HepG2 (cell line): Measurements from ENCODE around the gene TMEM258. TPM values are rescaled to one million over a fixed set of nuclear protein-coding genes. Genes with fewer than 3 reads are reported as not detected.

Experiments
- ARNT ChIP-seq: fragments of 450-650 bp; IDR thresholded peaks from 2 replicates; pipeline ENCODE4 v1.6.1; 2017
- CBX1 ChIP-seq: IDR thresholded peaks from one replicate; pipeline ENCODE4 v1.6.1; 2016; ENCODE audit warnings: antibody characterized with exemption, low read depth
- EEA1 ChIP-seq: sonication (generic); formaldehyde crosslinking; IDR thresholded peaks from 2 replicates; pipeline ENCODE4 v1.5.1; 2020; ENCODE audit warnings: mild to moderate bottlenecking, missing genetic modification reagents, borderline replicate concordance
- ETV5 ChIP-seq: IDR thresholded peaks from 2 replicates; pipeline ENCODE4 v1.6.1; 2018; ENCODE audit warnings: missing biosample characterization, missing genetic modification reagents, inconsistent platforms, borderline replicate concordance
- KLF6 ChIP-seq: IDR thresholded peaks from 2 replicates; pipeline ENCODE4 v1.8.0; 2016; ENCODE audit warnings: missing biosample characterization, missing genetic modification reagents
- MED1 ChIP-seq: sonication (generic); formaldehyde crosslinking; IDR thresholded peaks from 2 replicates; pipeline ENCODE4 v1.4.0; 2020; ENCODE audit warnings: missing genetic modification reagents
- NFIB ChIP-seq: sonication (generic); formaldehyde crosslinking; IDR thresholded peaks from 2 replicates; pipeline ENCODE4 v1.9.0; 2021; ENCODE audit warnings: missing genetic modification reagents, mild to moderate bottlenecking, borderline replicate concordance
- REL ChIP-seq: sonication (generic); formaldehyde crosslinking; conservative IDR thresholded peaks from 2 replicates; pipeline ENCODE4 v1.8.0; 2022; ENCODE audit warnings: mild to moderate bottlenecking, missing genetic modification reagents, moderate library complexity
- REPIN1 ChIP-seq: sonication (generic); formaldehyde crosslinking; IDR thresholded peaks from 2 replicates; pipeline ENCODE4 v1.8.0; 2022; ENCODE audit warnings: missing genetic modification reagents, low read depth, mild to moderate bottlenecking, borderline replicate concordance
- SETDB1 ChIP-seq: sonication (generic); formaldehyde crosslinking; IDR thresholded peaks from 2 replicates; pipeline ENCODE4 v1.5.1; 2020; ENCODE audit warnings: missing genetic modification reagents, mild to moderate bottlenecking, borderline replicate concordance
- SMAD9 ChIP-seq: sonication (generic); formaldehyde crosslinking; IDR thresholded peaks from 2 replicates; pipeline ENCODE4 v1.5.1; 2020; ENCODE audit warnings: mild to moderate bottlenecking, missing genetic modification reagents
- SRSF4 ChIP-seq: fragments of 200-400 bp; formaldehyde crosslinking; IDR thresholded peaks from one replicate; pipeline ENCODE4 v1.6.1; 2018; ENCODE audit warnings: mild to moderate bottlenecking, low read depth, low read length, moderate library complexity; ENCODE audit not compliant: poor library complexity, severe bottlenecking
- TBL1XR1 ChIP-seq: fragments of 150-350 bp; IDR thresholded peaks from 2 replicates; pipeline ENCODE4 v1.6.1; 2014; ENCODE audit warnings: borderline replicate concordance, low read length; ENCODE audit not compliant: partially characterized antibody
- THYN1 ChIP-seq: sonication (generic); formaldehyde crosslinking; IDR thresholded peaks from 2 replicates; pipeline ENCODE4 v1.8.1; 2023; ENCODE audit warnings: low read depth, mild to moderate bottlenecking, moderate library complexity, missing genetic modification reagents, borderline replicate concordance
- ZFP36 ChIP-seq: fragments of 150-350 bp; IDR thresholded peaks from 2 replicates; pipeline ENCODE4 v1.6.1; 2018; ENCODE audit warnings: borderline replicate concordance, low read length, low read depth; ENCODE audit not compliant: partially characterized antibody
- ZFP82 ChIP-seq: sonication (generic); formaldehyde crosslinking; IDR thresholded peaks from 2 replicates; pipeline ENCODE4 v1.5.1; 2020; ENCODE audit warnings: mild to moderate bottlenecking, missing genetic modification reagents, borderline replicate concordance
- ZNF124 ChIP-seq: sonication (generic); formaldehyde crosslinking; IDR thresholded peaks from 2 replicates; pipeline ENCODE4 v1.4.0; 2020; ENCODE audit warnings: missing genetic modification reagents
- ZNF329 ChIP-seq: sonication (generic); formaldehyde crosslinking; IDR thresholded peaks from 2 replicates; pipeline ENCODE4 v1.9.0; 2021; ENCODE audit warnings: low read depth, mild to moderate bottlenecking, missing genetic modification reagents
- ZNF577 ChIP-seq: sonication (generic); formaldehyde crosslinking; IDR thresholded peaks from 2 replicates; pipeline ENCODE4 v1.4.0; 2020; ENCODE audit warnings: mild to moderate bottlenecking, low read depth, missing genetic modification reagents, borderline replicate concordance
- ZNF615 ChIP-seq: sonication (generic); formaldehyde crosslinking; IDR thresholded peaks from 2 replicates; pipeline ENCODE4 v1.5.0; 2020; ENCODE audit warnings: mild to moderate bottlenecking, missing genetic modification reagents, borderline replicate concordance
- ZSCAN21 ChIP-seq: sonication (generic); formaldehyde crosslinking; IDR thresholded peaks from 2 replicates; pipeline ENCODE4 v1.8.0; 2022; ENCODE audit warnings: mild to moderate bottlenecking, missing genetic modification reagents, moderate library complexity, borderline replicate concordance
- polyA plus RNA-seq, 8 experiments: library from polyadenylated mRNA; depleted of rRNA in 3 of 8; stranded (reverse) in 7 of 8; unstranded in 1 of 8; fragments of >200 nt; fragmentation: Illumina TruSeq in 4 of 8; extraction: Trizol in 4 of 8; gene quantifications; 2 replicates each; pipeline versions ENCODE4 v1.2.1 to v1.2.3, GENCODE V29; 2011 to 2016; ENCODE audit warnings: low read depth in 4 of 8, missing spikeins in 1 of 8, mixed read lengths in 1 of 8; ENCODE audit not compliant: insufficient read depth in 1 of 8
- total RNA-seq, 5 experiments: library from RNA; depleted of rRNA; stranded (reverse); fragments of >200 nt; fragmentation: Illumina TruSeq; extraction: Trizol; gene quantifications; 2 replicates each; pipeline ENCODE4 v1.2.3, GENCODE V29; 2016; ENCODE audit warnings: low read depth in 1 of 5
- TF ChIP-seq, protein P1 (sequence below): sonication (generic); formaldehyde crosslinking; IDR thresholded peaks from 2 replicates; pipeline ENCODE4 v1.5.1; 2020; ENCODE audit warnings: missing genetic modification reagents, mild to moderate bottlenecking, borderline replicate concordance
- TF ChIP-seq, protein P2 (sequence below): sonication (generic); formaldehyde crosslinking; IDR thresholded peaks from 2 replicates; pipeline ENCODE4 v1.4.0; 2020; ENCODE audit warnings: mild to moderate bottlenecking, missing genetic modification reagents
- TF ChIP-seq, protein P3 (sequence below): sonication (generic); formaldehyde crosslinking; IDR thresholded peaks from 2 replicates; pipeline ENCODE4 v1.5.0; 2020; ENCODE audit warnings: missing genetic modification reagents, mild to moderate bottlenecking, borderline replicate concordance
- TF ChIP-seq, protein P4 (sequence below): sonication (generic); formaldehyde crosslinking; IDR thresholded peaks from 2 replicates; pipeline ENCODE4 v1.4.0; 2020; ENCODE audit warnings: missing genetic modification reagents, mild to moderate bottlenecking, borderline replicate concordance

TMEM258 gene
- total and polyA plus RNA-seq, 2 of the 13 experiments (the other 11 are each of a cell fraction or from before 2014, with no cell fraction given) = 175 to 424 TPM

DNA sequence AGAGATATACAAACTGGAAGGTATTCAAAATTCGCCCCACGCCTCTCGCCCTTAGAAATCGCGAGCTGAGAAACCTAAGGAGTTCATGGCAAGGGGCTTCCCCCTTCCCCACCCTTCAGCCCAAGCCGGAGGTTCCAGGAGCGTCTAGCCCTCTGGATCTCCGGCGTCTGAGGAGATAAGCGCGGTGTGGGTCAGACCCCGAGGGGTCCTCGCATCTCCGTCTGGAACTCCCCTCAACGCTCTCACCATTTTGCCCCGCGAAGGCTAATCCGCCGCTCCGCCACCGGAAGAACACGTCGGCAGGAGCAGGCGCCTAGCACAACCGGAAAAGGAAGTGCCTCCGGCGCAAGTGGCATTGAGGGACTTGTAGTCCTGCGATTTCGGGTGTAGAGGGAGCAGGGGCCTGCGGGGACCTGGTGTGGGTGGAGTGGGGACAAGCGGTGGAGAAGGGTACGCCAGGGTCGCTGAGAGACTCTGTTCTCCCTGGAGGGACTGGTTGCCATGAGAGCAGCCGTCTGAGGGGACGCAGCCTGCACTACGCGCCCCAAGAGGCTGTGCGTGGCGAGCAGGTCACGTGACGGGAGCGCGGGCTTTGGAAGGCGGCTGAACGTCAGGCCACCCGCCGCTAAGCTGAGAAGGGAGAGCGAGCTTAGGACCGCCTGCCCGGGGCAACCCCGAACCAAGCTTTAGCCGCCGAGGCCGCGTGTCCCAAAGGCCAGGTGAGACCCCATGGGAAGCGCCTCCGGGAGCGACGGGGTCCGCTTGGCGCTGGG lies at the start of gene TMEM258, which contains the start of gene FEN1 (continued):
- TF ChIP-seq MED1 (CRISPR knock-in tag) = peak; percentile 53
- TF ChIP-seq, protein P1, sequence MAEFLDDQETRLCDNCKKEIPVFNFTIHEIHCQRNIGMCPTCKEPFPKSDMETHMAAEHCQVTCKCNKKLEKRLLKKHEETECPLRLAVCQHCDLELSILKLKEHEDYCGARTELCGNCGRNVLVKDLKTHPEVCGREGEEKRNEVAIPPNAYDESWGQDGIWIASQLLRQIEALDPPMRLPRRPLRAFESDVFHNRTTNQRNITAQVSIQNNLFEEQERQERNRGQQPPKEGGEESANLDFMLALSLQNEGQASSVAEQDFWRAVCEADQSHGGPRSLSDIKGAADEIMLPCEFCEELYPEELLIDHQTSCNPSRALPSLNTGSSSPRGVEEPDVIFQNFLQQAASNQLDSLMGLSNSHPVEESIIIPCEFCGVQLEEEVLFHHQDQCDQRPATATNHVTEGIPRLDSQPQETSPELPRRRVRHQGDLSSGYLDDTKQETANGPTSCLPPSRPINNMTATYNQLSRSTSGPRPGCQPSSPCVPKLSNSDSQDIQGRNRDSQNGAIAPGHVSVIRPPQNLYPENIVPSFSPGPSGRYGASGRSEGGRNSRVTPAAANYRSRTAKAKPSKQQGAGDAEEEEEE = peak; percentile 66; the same call in 1 of the 2 replicates
- peak; percentile 78; the same call in 1 of the 2 replicates for TF ChIP-seq REPIN1 (CRISPR knock-in tag)
- TF ChIP-seq CBX1 = no peak
- TF ChIP-seq, protein P2, sequence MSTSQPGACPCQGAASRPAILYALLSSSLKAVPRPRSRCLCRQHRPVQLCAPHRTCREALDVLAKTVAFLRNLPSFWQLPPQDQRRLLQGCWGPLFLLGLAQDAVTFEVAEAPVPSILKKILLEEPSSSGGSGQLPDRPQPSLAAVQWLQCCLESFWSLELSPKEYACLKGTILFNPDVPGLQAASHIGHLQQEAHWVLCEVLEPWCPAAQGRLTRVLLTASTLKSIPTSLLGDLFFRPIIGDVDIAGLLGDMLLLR (CRISPR knock-in tag) = no peak; the same call in 1 of the 2 replicates
- peak; percentile 24; the same call in 1 of the 2 replicates for TF ChIP-seq ZNF124
- no peak for TF ChIP-seq ZFP82
- TF ChIP-seq, protein P3, sequence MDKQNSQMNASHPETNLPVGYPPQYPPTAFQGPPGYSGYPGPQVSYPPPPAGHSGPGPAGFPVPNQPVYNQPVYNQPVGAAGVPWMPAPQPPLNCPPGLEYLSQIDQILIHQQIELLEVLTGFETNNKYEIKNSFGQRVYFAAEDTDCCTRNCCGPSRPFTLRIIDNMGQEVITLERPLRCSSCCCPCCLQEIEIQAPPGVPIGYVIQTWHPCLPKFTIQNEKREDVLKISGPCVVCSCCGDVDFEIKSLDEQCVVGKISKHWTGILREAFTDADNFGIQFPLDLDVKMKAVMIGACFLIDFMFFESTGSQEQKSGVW (CRISPR knock-in tag) = no peak
- peak; percentile 57; the same call in 1 of the 2 replicates for TF ChIP-seq ZSCAN21 (CRISPR knock-in tag)
- peak; percentile 68; the same call in 1 of the 2 replicates for TF ChIP-seq EEA1 (CRISPR knock-in tag)
- TF ChIP-seq, protein P4, sequence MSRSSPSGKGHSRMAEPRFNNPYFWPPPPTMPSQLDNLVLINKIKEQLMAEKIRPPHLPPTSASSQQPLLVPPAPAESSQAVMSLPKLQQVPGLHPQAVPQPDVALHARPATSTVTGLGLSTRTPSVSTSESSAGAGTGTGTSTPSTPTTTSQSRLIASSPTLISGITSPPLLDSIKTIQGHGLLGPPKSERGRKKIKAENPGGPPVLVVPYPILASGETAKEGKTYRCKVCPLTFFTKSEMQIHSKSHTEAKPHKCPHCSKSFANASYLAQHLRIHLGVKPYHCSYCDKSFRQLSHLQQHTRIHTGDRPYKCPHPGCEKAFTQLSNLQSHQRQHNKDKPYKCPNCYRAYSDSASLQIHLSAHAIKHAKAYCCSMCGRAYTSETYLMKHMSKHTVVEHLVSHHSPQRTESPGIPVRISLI (CRISPR knock-in tag) = no peak
- TF ChIP-seq SETDB1 = no peak
- TF ChIP-seq ZNF329 = no peak; the same call in 1 of the 2 replicates
- no peak for TF ChIP-seq ARNT
- TF ChIP-seq ZFP36 = no peak
- TF ChIP-seq SMAD9 (CRISPR knock-in tag) = no peak
- peak; percentile 87; the same call in 1 of the 2 replicates for TF ChIP-seq ZNF577
- no peak for TF ChIP-seq NFIB (CRISPR knock-in tag)
- TF ChIP-seq ZNF615 (CRISPR knock-in tag) = 0 out of 2 replicates have a peak, but pooled peaks have one; percentile 30
- TF ChIP-seq KLF6 (CRISPR knock-in tag) = peak; percentile 55; the same call in 1 of the 2 replicates
- TF ChIP-seq SRSF4 = no peak
- no peak for TF ChIP-seq TBL1XR1
- no peak for TF ChIP-seq THYN1
- no peak for TF ChIP-seq REL
- peak; percentile 85 for TF ChIP-seq ETV5 (CRISPR knock-in tag)
